Skin of body (tissue), 2 donors: ENCODE results near the gene ANO6. TPM values are rescaled to one million over a fixed set of nuclear protein-coding genes. Genes with fewer than 3 reads are reported as not detected.
"Not testable (repeated sequence)": the region's sequence is repeated elsewhere in the genome, so short reads cannot be mapped to it uniquely, and the experiment has no call there.

ENCODE experiments used
- DNase-seq: peaks from one replicate; lab custom pipeline; 2025; lab: John Stamatoyannopoulos, UW
- total RNA-seq: library from RNA; depleted of rRNA; stranded (reverse); fragments of >200 nt; gene quantifications from one replicate; pipeline ENCODE4 v1.2.3, GENCODE V29; 2014

The ANO6 gene
- total RNA-seq, 1 donor from 2014 or later: 55.6 TPM

DNA sequence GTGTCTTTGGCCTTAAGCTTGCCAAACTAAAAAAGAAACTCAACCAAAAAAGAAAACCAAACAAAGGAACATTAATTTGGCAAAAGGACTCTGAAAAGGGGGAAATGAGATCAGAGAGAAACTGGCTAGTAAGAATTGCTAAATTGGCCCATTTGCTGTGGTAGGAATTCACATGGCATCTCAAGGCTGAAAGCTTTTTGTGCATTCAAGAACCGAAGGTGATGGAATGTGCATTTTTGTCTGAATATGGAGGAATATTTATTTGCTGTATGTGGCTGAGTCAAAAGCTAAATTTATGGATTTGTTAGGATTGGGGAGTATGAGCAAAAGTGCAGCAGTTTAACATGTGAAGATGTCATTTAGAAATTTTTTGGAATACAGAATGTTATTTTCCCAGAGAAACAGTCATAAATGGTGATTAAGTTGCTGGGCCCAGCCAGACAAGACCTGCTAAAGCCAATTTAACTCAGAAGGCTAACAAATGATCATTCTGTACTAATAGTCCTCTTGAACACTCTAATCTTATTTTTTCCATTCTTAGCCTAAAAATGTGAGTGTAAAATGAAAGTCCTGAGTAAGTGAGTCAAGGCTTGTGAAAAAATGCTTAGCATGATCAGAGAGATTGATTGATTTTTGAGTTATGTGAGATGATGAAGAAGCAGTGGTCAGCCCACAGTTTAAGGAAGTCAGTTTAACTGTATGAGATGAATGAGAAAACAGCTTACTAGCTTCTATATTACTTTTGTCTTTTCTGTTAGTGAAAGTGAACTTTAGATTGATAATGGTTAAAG is 94.1 kb downstream of the ANO6 start:
- no peak for DNase-seq

DNA sequence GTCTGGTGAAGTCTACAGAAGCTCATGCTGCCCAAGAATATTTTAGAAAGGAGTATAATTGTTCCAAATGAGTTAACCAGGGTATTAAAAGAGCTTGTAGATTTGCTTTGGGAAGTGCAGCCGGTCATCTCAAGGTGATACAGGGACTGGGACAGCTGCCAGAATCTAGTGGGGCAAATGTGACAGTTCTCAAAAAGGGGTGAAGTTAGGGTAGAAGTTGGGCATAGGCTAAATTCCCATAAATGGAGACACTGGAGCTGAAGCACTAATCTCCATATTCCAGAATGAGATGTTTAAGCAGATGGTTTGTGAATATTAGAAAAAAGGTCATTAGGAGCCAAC is 94.7 kb downstream of the ANO6 start:
- DNase-seq: no peak

DNA sequence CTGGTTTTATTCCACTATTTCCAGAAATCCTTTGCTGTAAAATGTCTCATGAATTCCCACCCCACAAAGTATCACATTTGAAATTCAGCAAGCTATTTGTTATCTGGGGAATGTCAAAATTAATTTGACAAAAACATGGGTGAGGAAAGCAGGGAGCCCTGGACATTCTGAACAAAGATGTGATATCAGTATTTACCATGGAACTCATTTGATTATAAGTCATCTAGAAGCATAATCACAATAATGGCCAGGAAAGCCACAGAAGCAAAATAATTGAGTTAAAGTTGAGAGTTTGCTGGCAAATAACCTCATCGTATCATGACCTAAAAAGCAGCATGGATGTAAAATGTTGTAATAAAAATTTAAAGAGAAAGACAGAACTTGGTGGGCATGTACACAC is 96.1 kb downstream of the ANO6 start:
- no peak for DNase-seq

DNA sequence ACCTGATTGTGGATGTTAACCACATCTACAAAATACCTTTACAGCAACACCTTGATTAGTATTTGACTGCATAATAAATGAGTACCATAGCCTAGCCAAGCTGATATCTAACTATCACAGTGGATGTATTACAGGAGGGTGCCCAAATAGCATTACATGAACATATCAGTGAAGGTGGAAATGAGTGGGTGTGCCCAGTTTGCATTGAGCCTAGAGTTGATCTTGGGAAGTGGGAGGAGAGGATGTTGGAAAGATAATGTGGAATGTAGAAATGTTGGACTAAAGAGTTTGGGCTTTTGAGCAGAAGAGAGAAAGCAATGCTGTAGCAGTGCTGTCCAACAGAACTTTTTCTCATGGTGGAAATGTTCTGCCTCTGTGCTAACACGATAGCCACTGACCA is 98.9 kb downstream of the ANO6 start:
- no peak for DNase-seq

DNA sequence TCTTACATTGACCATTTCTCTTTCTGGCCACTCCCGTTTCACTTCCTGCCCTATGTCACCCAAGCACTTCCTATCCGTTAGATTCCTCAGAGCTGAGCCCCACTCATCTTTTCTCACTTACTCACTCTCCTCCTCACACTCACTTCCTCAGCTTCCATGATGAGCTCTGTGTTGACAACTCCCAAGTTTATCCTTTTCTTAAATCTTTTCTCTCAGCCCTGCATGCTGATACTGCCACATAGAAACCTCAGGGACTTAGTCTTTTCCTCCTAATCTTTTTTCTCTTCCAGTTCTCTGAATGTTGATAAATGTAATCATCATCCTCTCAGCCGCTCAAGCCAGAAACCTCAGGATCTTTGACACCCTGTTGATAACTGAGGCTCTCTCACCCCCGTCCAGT is 99.6 kb downstream of the ANO6 start:
- no peak for DNase-seq

DNA sequence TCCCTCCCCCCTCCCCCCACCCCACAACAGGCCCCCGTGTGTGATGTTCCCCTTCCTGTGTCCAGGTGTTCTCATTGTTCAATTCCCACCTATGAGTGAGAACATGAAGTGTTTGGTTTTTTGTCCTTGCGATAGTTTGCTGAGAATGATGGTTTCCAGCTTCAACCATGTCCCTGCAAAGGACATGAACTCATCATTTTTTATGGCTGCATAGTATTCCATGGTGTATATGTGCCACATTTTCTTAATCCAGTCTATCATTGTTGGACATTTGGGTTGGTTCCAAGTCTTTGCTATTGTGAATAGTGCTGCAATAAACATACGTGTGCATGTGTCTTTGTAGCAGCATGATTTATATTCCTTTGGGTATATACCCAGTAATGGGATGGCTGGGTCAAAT is 101.4 kb downstream of the ANO6 start:
- DNase-seq: not testable (repeated sequence)

DNA sequence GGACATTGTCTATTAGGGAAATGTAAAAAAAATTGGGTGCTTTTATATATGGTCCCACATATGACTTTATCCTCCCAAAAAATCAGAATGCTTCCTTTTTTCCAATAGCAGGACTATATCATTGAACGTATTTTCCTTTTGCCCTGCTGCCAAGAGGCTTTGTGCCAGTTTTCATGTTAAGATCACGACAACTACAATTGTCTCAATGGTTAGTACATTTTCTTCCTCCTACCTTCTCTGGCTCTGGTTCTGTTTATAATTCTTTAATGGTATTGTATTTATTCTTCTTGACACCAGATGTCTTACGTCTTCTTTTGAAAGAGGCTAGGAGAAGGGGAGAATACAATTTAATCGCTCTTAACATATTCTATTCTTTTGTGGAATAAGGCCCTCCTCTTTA is 106.9 kb downstream of the ANO6 start:
- DNase-seq: no peak

DNA sequence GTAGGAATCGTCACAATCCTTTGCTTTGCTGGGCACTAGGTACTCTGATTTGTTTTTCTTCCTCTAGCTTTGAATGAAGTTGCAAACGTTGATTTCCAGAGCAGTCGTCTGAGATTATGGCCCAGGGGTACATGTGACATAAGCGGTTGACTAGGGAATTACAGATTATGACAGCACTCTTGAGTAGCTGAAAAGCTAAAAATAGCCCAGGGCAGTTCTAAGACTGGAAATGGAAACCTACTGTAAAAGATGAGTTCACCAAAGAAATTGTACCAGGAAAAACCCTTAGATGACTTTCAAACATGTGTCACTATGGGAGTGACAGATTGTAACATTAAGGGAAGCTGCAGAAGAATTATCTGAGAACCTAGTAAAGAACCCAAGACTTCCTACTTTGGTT is 108.5 kb downstream of the ANO6 start:
- DNase-seq: no peak

DNA sequence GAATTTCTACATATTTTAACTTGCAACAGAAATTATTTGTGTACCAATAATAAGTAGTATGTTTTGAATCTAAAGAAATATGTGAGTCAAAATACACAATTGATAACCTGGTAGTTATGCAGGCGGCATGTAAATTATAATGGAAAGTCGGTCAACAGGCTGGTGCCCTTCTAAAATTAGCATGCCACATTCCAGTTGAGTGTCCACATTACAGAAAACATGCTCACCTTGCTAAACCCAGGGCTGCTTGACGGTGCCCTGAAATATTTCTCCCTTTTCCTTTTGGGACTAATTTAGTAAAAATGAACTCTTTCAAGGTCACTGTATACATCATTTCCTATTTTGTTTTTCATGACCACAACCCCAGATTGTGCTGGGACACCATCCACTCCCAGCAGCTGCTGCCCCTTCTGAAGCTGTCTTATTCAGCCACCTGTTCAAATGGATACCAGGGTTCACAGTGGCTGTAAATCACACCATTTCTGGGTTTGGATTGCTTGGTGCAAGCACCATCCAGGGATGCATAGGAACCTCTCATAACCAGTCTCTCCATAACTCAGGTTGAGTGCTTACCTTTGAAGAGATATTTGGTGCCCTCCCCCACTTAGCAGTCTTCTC is 110.6 kb downstream of the ANO6 start:
- DNase-seq: no peak

DNA sequence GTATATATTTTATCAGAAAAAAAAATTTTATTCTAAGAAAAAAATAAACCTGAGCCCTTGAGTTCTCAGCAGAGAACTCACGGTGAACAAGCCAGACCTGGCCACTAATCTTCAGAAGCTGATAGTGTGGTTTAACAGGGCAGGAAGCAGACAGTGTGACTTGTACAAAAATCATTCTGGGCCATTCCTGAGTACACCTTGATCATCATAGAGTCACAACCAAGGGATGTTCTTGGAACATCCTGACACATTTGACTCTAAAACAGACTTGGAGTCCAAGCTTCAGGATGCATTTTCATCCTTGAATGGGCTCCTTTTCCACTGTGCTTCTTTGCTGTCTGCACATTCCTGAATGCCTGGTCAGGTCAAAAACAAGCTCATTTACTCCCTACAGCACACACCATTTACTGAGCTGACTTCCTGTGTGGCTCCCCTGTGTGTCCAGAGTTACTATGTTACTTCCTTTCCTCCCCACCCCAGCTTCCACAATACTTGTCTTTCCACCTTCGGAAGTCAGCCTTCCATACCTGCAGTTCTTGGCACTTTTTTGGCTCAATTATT is 112.0 kb downstream of the ANO6 start:
- DNase-seq: no peak

DNA sequence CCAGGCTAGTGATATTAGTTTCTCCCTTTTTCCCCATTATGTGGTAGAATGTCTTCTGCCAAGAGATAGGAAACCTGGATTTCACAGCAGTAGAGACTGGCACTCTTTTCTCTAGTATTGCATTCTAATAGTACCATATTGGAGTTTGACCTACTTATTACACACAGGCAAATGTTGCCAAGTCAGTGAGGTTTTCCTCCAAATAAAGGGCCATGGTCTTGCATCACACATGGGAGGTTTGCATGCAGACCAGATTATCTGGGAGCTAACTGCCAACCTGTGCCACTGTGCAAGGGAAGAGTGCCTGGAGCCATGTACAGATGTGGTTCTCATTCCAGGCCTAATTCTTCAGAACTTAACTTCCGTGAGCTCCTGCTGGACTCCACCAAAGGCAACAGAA is 113.3 kb downstream of the ANO6 start:
- DNase-seq: no peak

DNA sequence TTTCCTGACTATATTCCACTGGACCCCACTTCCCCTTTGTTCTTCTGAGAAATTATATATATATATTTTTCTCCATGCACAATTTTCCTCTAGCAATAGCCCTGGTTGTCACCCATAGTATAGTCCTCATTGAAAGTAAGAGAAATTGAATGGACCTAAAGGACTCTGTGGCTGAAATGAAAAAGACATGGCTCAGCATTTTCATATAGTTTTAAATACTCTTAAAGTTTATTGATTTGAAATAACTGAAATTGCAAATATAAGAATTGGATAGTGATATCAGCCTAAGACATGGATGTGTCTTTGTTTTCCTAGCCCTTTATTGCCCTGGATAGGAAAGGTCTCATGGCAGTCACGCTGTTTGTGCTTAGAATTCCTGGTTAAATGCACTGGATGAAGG is 113.8 kb downstream of the ANO6 start:
- DNase-seq: no peak

DNA sequence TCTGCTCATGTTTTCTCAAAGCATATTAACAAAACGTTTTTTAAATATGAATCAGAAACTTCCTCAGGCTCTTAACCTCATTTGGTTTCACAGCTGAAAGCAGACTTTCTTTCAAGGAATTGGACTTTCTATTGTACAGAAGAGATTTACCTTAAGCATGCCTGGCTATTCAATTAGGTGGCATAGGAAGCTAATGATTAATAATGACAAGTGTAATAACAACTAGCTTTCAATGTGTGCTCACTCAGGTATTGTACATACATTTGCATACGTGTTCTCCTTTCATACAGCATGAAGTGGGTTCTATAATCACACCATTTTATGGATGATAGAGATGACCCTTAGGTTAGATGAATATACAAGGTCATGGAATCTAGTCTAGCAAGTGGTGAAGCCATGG is 115.7 kb downstream of the ANO6 start:
- no peak for DNase-seq

DNA sequence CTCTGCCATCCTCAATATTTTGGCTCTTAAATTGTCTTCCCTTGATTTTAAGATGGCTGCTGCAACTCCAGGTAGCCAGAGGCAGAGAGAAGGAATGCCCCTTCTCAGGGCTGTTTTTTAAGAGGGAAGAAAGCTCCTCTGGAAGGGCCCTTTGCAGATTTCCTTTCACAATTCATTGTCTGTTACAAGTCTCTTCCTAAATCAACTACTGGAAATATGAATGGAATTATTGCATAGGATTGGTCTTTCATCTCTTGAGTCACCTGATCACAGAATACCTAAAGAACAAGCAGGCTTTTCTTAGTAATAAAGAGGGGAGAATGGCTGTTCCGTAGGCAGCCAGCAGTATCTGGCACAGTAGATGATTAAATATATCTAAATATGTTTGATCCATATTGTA is 118.5 kb downstream of the ANO6 start:
- no peak for DNase-seq

DNA sequence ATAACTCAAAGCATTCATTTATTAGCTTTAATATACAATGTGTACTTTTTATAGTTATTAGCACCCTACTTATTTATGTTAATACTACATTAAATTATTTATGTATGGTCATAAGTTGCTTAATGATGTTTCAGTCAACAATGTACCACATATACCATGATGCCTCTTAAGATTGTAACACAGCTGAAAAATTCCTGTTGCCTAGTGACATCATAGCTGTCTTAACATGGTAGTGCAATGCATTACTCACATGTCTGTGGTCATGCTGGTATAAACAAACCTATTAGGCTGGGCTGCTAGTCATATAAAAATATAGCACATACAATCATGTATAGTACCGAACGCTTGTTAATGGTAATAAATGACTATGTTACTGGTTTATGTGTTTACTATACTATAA is 120.4 kb downstream of the ANO6 start:
- no peak for DNase-seq

DNA sequence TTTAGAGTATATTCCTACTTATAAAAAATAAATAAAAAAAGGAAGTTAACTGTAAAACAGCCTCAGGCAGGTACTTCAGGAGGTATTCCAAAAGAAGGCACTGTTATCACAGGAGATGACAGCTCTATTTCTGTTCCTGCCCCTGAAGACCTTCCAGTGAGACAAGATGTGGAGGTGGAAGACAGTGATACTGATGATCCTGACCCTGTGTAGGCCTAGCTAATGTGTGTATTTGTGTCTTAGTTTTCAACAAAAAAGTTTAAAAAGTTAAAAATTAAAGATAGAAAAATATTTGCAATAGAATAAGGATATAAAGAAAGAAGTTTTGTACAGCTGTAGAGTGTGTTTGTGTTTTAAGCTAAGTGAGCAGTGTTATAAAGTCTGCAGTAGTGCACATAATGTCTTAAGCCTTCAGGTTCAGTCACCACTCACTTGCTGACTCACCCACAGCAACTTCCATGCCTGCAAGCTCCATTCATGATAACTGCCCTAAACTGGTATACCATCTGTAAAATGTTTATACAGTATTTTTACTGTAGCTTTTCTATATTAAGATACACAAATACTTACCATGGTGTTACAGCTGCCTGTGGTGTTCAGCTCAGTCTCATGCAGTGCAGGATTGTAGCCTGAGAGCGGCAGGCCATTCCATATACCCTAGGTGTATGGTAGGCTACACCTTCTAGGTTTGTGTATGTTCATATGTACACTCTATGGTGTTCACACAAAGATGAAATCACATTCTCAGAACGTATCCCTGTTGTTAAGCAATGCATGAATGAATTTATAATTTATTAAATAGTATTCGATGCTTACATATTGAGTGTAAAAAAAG is 121.1 kb downstream of the ANO6 start:
- DNase-seq: no peak

DNA sequence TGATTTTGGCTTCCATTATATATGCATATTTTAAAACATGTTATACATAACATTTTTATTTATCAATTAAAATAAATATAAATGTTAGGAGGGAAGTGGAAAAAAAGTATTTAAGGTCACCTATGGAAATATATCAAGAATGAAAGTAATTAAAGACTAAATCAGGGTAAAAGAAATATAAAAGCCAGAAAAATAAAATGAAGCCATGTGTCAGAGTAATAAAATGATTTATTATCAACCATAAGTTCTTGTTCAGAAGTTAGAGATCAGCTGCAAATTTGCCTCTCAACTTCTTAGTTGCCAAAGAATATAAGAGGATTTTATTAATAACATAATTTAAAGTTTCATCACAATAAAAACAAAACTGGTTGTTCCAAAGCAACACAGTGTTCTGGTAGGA is 121.9 kb downstream of the ANO6 start:
- DNase-seq: no peak

DNA sequence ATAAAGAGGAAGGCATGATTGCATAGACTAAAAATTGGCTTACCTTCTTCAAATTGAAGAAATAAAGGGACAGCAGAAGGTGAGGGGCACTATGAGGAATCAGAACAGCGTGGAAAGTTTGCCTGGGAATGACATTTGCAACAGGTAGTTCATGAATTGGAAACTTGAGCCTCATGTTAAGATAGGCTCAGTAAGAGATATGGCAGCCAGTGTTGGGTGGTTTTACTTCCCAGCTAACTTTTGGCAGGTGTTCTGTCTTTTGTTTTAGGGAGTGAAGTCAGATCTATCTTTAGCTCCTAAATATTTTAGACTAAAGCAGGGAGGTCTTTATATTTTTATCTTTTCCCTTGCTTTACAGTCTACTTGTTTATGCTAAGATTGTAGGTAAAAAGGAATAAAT is 122.4 kb downstream of the ANO6 start:
- DNase-seq: peak; percentile 19

DNA sequence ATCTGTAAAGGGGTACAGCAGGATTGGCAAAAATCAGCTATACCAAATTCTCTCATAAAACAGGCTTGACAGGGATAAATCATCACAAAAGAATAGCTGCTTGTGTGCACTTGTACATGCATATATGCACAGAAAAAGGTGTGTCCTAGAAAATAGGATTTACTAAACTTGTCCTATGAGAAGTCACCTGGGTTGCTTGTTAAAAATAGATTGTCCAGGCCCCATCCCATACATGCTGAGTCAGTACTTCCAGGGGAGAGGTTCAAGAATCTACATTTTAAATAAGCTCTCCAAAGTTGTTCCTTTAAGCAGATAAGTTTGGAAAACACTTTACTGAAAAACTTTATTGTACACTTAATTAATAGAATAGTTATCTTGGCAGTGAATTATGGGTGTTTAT is 123.1 kb downstream of the ANO6 start:
- DNase-seq: no peak

DNA sequence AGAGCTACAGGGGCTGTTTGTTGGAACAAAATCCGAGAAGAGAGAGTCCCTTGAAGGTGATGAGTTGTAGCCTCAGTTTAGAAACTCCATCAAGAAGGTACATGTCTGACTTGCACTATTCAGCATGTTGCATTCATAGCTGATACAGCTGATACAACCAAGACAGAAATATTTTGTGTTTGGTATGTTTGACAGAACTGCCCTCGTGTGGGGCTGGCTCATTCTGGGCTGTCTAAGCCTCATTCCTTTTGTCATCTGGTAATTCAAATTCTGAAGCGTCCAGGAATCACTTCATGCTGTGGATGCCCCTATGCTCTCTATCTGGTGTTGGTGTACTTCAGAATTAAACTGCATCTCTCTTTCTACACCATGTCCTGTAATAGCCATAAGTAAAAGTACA is 126.3 kb downstream of the ANO6 start:
- DNase-seq: no peak

DNA sequence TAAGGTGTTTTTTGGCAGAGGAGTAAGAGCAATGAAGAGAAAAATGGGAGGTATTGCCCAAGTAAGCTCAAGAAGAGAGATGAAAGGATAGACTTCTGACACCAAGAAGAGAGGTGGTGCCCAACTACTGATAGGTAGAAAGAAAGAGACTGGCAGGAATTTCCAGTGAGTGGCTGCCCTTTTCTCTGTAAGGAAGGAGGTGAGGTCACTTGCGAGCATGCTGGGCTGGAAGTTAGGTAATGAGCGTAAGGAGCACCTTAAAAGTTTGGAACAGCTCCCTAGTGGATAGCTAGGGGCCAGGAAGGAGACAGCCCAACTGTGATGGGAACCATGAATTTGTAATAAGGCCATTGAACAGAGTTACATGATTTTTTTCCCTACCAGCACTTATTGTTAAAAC is 127.0 kb downstream of the ANO6 start:
- DNase-seq: no peak
